Umbilical cord (tissue), 2 donors: ENCODE data around the gene GNAZ. TPM values are rescaled to one million over a fixed set of nuclear protein-coding genes. Genes with fewer than 3 reads are reported as not detected.
"Not testable (repeated sequence)": the region's sequence is repeated elsewhere in the genome, so short reads cannot be mapped to it uniquely, and the experiment has no call there.

Experiments
- DNase-seq: peaks from one replicate; pipeline ENCODE4 v3.0.0-alpha.2; 2015; ENCODE audit warnings: low spot score
- total RNA-seq: library from RNA; depleted of rRNA; stranded (reverse); fragments of >200 nt; gene quantifications from one replicate; pipeline ENCODE4 v1.2.3, GENCODE V29; 2014; ENCODE audit warnings: low replicate concordance; ENCODE audit not compliant: insufficient read depth

Gene GNAZ
- total RNA-seq, 1 donor from 2014 or later = 15.6 TPM

- no peak for DNase-seq
These were observed 25.7 kb upstream of the GNAZ start for GRCh38 chr22:23044570-23044969.

GRCh38 chr22:23045461-23045860, 24.9 kb upstream of the GNAZ start:
- DNase-seq = no peak

GRCh38 chr22:23047265-23047664, 23.1 kb upstream of the GNAZ start:
- DNase-seq = no peak

GRCh38 chr22:23047742-23048141, 22.6 kb upstream of the GNAZ start:
- no peak for DNase-seq

- DNase-seq = not testable (repeated sequence)
These were observed 19.8 kb upstream of the GNAZ start for GRCh38 chr22:23050546-23050945.

GRCh38 chr22:23053051-23053707, 17.1 kb upstream of the GNAZ start:
- DNase-seq = no peak

- no peak for DNase-seq
These were observed 16.3 kb upstream of the GNAZ start for GRCh38 chr22:23053912-23054530.

- no peak for DNase-seq
These were observed 15.6 kb upstream of the GNAZ start for GRCh38 chr22:23054531-23055257.

GRCh38 chr22:23055449-23056179, 14.7 kb upstream of the GNAZ start:
- DNase-seq = no peak

GRCh38 chr22:23057331-23057730, 13.0 kb upstream of the GNAZ start:
- DNase-seq = no peak

- DNase-seq = no peak
These were observed 12.3 kb upstream of the GNAZ start for GRCh38 chr22:23058063-23058462.

GRCh38 chr22:23058481-23059283, 11.6 kb upstream of the GNAZ start:
- no peak for DNase-seq

GRCh38 chr22:23059284-23059948, 10.9 kb upstream of the GNAZ start:
- no peak for DNase-seq

GRCh38 chr22:23060612-23061400, 9.5 kb upstream of the GNAZ start:
- no peak for DNase-seq

GRCh38 chr22:23061471-23062280, 8.6 kb upstream of the GNAZ start:
- DNase-seq = no peak

- no peak for DNase-seq
These were observed 7.4 kb upstream of the GNAZ start for GRCh38 chr22:23062616-23063538.

- DNase-seq = no peak
These were observed 6.6 kb upstream of the GNAZ start for GRCh38 chr22:23063539-23064380.
